Lung microvascular endothelial cell (primary cell): ENCODE measurements around the gene UNC5C. TPM values are rescaled to one million over a fixed set of nuclear protein-coding genes. Genes with fewer than 3 reads are reported as not detected.

ENCODE experiments used
- DNase-seq, 2 donors: peaks; one replicate each; pipeline versions ENCODE4 v3.0.0 to v3.0.0-alpha.2; 2010; ENCODE audit warnings: low read depth in 2 of 2
- total RNA-seq: library from RNA; depleted of rRNA; stranded (reverse); fragments of >200 nt; gene quantifications from 2 replicates; pipeline ENCODE4 v1.2.1, GENCODE V29; 2014

UNC5C gene
- total RNA-seq, 1 donor from 2014 or later = under 0.01 TPM

DNA sequence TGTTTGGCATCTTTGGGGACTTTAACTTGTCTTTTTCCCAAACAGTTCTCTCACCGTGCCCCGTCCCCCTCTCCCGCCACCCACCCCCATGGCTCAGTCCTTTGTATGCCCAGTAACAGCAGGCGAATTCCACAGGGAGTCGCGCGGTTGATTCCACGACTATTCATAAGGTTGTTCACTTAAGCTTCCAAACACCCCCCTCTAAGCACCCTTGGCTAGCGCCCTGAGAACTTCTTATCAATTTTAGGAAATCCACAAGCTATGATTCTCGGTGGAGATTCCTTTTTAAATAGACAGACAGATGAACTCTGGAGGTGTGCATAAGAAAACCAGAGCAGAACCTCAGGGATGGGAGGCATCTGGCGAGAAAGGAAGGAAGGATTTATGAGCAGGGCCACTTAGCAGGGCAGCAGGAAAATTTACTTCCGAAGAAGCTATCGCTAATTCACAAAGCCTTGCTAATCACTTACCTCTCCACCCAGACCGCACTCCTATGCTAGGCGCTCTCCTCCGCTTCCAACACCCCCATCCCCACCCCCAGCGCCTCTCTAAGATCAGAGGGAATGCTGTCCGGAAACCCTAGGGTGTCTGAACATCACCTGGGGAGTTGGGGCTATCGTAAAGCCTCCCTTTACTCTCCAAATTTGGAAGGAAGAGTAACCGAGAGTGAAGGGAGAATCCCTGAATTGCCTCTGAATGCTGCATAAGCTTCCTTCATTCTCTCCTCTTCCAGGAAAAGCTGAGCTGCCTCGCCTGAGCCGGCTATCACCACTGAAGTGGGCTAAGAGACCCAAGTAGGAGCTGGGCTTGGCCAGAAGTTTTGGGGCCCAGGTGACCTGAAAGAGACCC, 1.7 kb downstream of the UNC5C start:
- no peak for DNase-seq

DNA sequence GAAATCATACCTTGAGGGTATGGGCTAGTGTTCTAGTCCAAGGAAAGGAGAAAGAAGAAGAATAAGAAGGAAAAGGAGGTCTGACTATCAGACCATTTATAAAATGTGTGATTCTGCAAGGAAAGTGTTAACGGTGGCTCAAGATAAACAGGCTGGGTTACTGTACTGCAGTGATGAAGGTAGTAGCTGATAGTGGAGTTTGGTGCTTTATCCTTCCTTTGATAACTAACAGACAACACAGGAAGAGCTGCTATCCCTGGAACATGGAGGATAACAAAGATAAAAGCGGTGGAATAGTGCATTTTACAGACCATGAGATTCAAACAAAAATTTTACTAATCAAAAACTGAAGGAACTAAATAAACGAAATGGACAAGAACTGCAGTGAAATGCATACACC, 2.6 kb downstream of the UNC5C start:
- DNase-seq = no peak

DNA sequence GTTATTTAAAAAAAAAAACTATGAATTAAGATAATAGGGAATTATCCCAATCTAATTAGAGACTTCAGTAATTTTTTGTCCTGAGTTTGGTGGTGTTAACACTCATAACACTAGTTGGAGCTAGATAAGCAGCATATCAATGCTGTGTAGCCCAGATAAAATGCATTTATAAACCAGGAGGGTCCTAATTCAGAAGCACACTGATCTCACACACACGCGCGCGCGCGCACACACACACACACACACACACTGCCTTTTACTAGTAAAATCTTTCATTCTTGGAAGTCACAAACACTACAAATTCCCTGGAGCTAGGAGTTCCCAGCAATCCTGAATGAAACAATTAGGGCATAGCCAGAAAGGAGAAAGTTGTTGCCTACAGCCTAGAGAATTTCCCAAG, 3.2 kb downstream of the UNC5C start:
- no peak for DNase-seq

- DNase-seq = no peak
Measured at GRCh38 chr4:95544113-95545103, 4.4 kb downstream of the UNC5C start.

- no peak for DNase-seq
Measured at GRCh38 chr4:95541889-95542607, 6.7 kb downstream of the UNC5C start.

- no peak for DNase-seq
Measured at GRCh38 chr4:95541094-95541493, 7.7 kb downstream of the UNC5C start.

DNA sequence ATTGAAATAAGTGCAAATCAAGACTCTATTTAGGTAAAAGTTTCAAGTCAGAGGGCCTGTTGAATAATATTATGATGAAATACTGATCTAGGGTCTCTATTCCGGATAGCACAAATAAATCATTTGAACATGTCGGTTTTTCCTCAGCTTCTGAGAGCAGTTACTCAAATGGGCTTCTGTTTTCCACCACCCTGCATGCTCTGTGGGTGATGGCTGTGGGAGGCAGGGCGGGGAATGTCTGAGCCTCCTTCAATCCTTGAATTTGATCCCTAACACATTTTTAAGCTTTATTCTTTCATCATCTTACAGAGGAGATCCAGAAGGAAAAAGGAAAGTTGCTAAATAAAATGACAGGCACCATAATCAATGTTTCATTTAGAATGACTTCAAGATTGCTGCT, 8.5 kb downstream of the UNC5C start:
- DNase-seq = no peak

- DNase-seq = no peak
Measured at GRCh38 chr4:95539106-95539505, 9.7 kb downstream of the UNC5C start.

DNA sequence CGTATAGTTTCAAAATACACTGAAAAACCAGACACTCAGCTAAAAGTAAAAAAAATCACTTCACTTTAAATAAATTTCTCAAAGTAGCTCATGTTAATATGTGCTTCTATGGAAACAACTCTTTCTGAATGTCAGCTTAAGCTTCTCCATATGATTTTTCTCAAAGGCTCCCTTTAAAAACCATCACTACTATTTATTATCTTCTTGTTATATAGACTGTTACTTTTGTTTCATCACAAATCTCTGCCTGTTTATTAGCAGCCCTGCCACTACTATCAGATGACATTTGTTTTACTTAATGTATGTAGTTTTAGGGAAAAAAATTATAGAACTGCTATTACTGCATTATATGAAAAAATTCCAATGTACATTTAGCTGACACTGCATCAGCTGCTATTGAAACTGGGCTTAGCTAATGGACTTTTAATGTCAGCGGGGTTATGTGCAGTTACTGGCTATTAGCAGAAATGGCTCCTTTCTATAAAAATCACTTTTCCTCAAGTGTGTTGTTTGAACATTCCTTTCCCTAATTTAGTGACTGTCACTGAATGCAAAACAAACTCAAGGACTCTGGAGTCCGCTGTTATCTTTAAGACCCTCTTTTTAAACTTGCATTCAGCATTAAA, 10.8 kb downstream of the UNC5C start:
- no peak for DNase-seq

DNA sequence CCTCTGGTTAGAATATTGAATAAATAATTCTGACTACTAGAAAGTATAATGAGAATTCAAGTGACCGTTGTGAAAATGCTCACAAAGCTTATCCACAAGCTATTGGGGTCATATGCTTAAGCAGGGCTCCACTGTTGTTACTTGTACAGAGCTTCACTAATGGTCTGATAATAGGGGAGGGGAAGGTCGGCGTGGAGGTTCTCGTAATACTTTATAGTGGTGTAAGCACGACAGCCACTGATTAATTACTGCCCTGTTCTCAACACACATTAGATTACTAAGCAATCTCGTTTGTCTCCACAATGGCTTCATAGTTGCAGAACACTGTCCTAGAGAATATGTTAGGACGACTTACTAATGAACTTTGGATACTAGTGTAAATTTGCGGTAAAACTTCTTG, 11.6 kb downstream of the UNC5C start:
- DNase-seq = no peak

DNA sequence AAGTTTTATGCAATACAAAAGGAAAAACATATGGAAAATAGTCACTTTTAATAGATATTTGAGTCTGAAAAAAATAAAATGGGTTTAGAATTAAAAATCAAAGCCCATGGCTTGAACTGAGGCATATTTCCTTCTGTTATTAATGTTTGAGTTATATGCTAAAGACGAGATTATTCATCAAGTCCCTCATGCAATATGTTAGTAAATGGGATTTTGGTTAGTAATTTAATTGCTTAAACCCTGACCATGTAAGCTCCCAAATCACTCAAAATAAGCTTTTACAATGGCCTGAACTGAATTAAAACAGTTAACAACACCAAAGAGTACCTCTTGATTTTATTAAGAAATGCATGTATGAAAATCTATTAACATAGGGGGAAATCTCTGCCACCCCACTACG, 12.1 kb downstream of the UNC5C start:
- no peak for DNase-seq

GRCh38 chr4:95535180-95535579, 13.6 kb downstream of the UNC5C start:
- no peak for DNase-seq

- no peak for DNase-seq
Measured at GRCh38 chr4:95534032-95534431, 14.7 kb downstream of the UNC5C start.

DNA sequence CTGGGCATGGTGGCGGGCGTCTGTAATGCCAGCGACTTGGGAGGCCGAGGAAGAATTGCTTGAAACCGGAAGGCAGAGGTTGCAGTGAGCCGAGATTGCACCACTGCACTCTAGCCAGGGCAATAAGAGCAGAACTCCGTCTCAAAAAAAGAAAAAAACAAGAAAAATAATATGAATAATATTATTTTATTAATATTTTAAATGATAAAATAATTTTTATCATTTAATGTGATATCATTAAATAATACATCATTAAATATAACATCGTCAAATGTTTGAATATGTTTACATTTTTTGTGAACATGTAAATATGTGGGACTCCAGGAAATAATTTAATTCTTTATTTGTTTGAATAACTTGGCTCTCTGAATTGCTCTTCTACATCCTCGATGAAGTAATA, 15.5 kb downstream of the UNC5C start:
- no peak for DNase-seq

GRCh38 chr4:95532305-95532704, 16.5 kb downstream of the UNC5C start:
- no peak for DNase-seq

GRCh38 chr4:95531141-95531540, 17.6 kb downstream of the UNC5C start:
- no peak for DNase-seq

GRCh38 chr4:95529946-95530345, 18.8 kb downstream of the UNC5C start:
- no peak for DNase-seq

GRCh38 chr4:95528388-95528948, 20.3 kb downstream of the UNC5C start:
- DNase-seq = no peak

DNA sequence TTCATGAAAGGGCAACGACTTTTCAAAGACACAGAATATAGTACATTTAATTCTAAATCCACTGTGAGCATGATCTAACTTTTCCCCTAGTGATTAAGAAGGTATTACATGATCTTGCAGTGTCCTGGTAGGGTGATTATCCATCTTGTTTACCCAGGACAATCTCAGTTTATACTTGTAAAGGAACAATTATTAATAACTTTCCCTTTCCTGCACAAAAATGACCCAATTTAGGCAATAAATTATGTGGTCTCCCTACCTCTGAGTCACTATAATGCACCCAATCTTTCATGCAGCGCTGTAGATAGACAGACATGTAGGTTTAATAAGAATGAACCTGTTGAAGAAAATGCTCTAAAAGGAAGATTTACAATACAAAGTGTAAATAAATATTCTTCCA, 22.7 kb downstream of the UNC5C start:
- DNase-seq = no peak

DNA sequence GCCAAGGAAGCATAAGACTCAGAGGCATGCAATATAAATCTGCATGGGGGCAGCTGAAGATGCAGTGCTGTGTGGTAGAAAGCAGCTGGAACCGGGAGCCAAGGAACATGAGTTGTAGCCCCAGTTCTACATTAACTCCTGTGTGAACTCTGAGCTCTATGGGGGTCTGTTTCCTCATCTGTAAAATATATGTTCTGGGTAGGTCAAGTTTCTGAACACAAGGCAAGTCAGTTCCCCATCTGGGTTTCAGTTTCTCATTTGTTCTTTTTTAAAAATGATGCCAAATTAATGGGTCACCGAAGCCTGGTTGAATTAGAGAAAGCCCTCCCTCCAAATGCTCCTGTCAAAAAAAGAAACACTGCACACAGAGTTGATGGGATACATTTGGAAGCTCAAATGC, 24.0 kb downstream of the UNC5C start:
- DNase-seq = no peak

DNA sequence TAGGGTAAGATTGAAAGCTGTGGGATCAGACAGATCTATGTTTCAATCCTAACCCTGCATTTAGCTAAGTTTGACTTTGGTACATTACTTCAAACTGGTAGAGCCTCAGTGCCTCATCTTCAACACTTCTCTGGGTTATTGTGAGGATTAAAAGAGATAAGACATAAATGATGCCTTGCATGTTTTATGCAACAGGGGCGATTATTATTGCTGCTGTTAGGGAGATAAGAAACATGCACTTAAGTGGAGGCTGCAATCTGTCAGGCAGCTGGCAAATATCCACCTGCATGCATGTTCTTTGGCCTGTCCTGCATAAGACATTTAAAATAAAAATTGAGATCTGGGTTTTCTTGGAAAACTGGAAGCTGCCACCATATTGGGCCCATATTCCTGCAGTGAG, 24.6 kb downstream of the UNC5C start:
- no peak for DNase-seq
